GM18498 (cell line): ENCODE measurements around the gene CARMIL3.
A peak's percentile ranks its signal among the peaks of the same experiment; 100 is the strongest.
"Not testable (repeated sequence)": the region's sequence is repeated elsewhere in the genome, so short reads cannot be mapped to it uniquely, and the experiment has no call there.

Experiments
- ATAC-seq: cut with Tn5 transposase; IDR thresholded peaks from one replicate; pipeline ENCODE4 v1.9.1; 2021; ENCODE audit warnings: mild to moderate bottlenecking, moderate library complexity; ENCODE audit not compliant: unreplicated experiment

The CARMIL3 gene

DNA sequence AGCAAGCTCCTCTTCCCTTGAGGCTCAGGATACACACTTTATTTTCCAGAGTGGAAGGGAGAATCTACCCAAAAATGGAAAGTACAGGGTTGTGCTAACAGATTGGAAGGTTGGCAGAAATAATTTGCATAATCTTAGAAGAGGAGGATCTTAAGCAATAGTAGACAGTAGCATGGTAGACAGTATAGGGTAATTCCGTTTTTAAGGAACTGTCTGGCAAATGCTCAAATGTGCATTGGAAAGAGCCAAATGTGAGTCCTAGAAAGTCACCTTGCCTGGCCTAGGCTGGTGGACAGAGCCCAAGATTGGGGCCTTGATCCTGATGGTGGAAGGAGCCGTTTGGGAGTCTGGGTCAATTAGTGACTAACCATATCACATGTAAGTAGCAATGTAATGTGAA, 13.1 kb upstream of the CARMIL3 start:
- no peak for ATAC-seq

GRCh38 chr14:24040692-24041091, 11.1 kb upstream of the CARMIL3 start:
- ATAC-seq: no peak

DNA sequence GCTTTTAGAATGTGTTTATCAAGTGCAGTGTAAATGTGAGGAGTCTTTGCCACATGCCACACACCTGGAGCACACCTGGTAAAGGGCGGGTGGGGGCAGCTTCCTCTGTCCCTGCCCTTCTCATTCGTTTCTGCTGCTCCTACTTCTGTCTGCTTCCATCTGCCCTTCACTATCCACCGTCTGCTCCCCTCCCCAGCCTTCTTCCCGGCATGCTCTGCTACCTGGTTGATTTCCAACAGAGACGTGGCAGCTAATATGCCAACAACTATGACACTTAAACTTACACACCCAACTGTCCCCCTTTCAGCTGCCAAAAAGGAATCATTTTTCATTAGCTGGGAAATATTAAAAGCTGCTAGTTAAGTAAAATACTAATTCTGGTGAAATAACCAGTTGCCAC, 9.1 kb upstream of the CARMIL3 start:
- ATAC-seq: no peak

DNA sequence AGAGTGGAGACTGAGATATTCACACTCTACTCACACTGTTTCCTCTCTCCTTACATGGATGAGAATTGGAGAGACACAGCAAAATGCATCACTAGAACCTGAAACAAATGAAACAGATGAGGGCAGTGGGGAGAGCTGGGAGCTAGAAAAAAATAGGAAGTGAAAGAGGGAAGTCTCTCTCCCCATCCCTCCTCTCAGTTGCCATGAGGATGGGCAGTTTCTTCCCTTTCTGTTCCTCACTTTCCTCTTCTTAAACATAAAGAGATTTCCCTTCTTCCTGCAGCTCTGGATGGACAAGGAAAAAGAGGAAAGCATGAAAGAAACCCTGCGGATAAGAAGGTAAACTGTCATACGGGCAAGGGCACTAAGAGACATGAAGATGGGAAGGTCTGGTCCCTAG, 2.8 kb upstream of the CARMIL3 start:
- not testable (repeated sequence) for ATAC-seq

DNA sequence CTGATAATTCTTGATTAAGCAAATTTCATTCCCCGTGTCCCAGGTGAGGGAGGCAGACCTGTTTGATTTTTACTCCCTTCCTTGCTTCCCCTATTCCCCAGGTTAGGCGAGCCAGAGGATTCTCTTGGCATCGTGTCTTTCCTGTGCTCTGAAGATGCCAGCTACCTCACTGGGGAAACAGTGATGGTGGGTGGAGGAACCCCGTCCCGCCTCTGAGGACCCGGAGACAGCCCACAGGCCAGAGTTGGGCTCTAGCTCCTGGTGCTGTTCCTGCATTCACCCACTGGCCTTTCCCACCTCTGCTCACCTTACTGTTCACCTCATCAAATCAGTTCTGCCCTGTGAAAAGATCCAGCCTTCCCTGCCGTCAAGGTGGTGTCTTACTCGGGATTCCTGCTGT, 1.1 kb upstream of the CARMIL3 start:
- ATAC-seq: not testable (repeated sequence)

DNA sequence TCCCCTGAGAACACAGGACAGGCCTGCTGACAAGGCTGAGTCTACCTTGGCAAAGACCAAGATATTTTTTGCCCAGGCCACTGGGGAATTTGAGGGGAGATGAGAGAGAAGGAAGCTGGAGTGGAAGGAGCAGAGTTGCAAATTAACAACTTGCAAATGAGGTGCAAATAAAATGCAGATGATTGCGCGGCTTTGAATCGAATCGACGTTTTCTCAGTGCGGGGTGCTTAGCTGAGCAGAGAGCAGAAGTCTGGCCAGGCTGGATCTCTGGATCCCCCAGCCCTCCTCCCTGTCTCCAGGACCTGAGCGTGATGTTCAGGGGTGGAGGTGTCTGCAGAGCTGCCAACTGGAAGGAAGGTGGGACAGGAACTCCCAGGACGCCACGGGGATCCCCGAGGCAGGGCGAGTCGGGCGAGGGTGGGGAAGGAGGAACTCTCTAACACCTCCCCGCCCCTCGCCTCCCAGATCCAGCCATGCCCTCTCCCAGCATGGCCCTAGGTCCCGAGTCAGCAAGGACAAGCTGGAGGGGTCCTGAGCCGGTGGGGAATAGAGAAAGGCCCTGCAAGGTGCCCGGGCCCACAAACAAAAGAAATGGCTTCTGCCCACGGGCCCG, 527 bp upstream of the CARMIL3 start:
- peak; percentile 8 for ATAC-seq

DNA sequence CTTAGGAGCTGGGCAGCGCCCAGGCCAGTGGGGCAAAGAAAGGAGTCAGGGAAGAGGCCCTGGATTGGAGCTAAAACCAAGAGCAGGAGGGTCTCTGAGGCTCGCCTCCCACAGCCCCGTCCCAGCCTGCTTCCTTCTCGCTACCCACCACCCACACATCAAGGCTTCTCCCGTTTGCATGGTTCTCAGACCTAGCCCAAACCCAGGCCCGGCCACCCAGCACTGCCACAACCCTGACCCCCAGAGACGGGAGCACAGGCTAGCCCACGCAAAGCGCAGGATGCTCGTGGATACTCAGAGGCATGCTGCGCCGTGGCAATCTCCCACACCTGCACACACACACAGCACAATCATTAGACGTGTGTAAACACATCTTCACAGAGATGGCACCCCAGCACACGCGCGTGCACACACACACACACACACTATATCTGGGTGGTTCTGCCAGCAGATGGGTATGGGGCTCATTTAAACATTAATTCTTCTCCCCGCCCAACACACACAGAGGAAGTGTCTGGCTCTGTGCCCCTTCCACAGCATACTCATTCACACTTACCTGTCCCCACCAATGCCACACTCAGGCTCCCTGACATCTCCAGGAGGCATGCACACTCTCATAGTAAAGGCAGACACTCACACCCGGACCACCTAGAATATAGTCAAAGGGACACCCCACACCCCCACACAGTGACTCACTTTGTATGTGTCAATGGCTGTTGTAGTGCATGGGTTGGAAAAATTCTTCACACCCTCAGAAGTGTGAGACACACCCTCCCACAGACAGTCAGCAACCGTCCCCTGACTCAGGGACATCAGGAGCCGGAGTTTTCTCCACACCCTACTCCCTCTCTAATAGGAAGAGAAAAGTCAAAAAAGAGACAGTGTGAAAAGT, 1.1 kb downstream of the CARMIL3 start:
- ATAC-seq: no peak

DNA sequence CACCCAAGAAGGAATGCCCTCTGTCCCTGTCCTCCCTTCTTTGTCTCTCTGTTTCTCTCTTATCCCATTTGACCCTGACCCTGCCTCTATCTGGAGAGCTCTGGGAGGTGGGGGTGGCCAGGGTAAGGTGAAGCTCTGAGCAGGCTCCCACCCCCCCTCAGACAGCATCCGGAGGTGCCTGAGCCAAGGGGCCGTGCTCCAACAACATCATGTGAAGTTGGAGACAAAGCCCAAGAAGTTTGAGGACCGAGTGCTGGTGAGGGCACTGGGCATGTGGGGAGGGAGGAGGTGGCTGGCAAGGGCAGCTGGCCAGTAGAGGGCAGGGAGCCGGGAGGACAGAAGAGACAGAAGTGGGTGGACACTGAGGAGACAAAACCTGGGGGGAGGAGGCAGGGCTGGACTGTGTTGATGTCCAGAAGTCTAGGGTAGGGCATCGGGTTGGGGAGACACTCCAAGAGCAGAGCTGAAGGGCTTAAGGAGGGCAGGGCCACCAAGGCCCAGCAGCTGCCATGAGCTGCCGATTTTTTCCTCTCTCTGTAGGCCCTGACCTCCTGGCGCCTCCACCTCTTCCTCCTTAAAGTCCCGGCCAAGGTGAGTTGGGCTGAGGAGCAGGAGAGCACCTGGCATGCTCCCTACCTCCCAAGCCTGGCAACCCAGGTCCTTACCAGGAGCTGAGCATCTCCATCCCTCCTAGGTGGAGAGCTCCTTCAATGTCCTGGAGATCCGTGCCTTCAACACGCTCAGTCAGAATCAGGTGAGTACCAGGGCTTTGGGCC, 1.9 kb downstream of the CARMIL3 start:
- ATAC-seq: no peak

DNA sequence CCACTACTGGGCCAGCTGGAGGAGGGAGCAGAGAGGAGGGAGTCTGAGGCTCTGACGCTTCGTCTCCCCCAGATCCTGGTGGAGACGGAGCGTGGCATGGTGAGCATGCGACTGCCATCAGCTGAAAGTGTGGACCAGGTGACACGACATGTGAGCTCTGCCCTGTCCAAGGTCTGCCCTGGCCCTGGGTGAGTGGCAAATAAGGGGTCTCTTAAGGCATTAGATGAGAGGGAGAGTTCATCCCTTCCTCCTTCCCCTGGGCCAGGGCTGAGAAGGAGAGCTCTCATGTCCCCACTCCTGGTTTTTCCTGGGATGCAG, 2.5 kb downstream of the CARMIL3 start:
- ATAC-seq: no peak

DNA sequence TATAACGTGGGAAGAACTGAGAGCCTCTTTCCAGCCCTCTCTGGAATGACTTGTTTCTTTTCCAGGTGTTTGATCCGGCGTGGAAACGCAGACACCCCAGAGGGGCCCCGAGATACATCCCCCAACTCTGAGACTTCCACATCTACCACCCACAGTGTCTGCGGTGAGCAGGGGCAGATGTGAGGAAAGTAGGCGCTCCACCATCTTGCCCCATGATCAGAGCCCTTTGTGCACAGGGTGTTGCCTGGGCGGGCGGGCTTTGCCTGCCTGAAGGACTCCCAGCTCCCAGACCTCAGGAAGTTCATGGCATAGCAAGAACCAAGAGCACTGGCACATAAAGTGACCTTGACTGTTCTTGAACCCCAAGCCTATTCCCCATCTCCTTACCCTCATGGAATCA, 2.8 kb downstream of the CARMIL3 start:
- ATAC-seq: no peak

DNA sequence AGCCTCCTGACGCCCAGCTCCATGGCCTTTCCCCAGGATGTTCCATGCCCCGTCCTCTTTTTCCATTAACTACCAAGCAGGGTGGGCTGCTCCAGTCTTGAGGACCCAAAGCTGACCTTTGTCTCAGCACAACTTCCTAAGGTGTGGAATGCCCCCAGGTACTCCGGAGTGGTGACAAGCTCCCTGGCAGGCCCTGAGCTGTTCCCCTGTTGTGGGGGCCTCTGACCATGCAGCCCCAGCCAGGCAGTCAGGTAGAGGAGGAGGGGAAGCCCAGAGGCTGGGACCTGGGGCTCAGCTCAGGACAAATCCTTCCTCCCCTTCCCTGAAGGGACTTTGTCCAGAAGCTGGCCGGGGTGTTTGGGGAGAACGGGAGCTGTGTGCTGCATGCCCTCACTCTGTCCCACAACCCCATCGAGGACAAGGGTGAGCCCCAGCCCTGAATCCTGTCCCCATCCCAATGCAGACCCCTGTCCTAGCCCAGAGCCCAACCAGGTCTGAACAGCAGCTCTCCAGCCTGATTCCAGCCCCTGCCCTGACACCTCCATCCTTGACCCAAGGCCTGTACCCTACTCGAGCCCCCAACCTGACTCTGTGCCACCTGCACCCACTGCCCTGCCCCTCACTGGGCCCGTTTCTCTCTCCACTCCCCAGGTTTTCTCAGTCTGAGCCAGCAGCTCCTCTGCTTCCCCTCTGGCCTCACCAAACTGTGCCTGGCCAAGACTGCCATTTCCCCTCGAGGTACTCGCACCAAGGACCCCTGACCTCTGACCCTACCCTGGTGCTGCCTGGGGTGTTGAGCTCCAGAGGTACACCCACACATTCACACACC, 4.4 kb downstream of the CARMIL3 start:
- no peak for ATAC-seq

GRCh38 chr14:24056800-24057184, 5.0 kb downstream of the CARMIL3 start:
- no peak for ATAC-seq

- no peak for ATAC-seq
Measured at GRCh38 chr14:24057271-24057670, 5.5 kb downstream of the CARMIL3 start.

GRCh38 chr14:24057867-24058259, 6.1 kb downstream of the CARMIL3 start:
- ATAC-seq: no peak

DNA sequence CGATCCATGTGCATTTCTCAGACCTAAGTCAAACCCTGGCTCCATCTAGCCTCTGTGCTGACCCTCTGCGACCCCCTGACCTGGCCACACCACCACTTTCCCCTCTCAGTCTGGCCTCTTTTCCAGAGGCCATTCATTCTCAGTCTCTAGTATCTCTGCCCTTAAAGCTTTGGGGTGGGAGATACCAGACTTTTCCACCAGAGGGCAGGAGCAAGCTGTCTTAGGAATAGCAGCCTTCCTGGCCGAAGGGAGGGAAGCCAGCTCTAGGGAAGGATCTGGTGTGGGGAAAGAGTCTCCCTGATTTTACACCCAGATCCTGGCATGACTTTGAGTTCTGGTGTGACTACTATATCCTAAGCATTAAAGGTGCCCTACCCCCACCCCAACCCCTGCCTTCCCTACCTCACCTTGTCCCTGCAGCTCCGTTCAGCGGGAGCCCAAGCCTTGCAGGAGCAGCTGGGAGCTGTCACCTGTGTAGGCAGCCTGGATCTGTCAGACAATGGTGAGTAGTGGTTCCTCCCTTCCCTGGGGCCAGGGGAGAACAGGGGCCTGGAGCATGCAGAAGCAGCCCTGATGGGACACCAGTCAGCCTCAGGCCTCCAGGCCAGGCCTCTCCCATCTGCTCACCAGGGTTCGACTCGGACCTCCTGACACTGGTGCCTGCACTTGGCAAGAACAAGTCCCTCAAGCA, 6.6 kb downstream of the CARMIL3 start:
- no peak for ATAC-seq

DNA sequence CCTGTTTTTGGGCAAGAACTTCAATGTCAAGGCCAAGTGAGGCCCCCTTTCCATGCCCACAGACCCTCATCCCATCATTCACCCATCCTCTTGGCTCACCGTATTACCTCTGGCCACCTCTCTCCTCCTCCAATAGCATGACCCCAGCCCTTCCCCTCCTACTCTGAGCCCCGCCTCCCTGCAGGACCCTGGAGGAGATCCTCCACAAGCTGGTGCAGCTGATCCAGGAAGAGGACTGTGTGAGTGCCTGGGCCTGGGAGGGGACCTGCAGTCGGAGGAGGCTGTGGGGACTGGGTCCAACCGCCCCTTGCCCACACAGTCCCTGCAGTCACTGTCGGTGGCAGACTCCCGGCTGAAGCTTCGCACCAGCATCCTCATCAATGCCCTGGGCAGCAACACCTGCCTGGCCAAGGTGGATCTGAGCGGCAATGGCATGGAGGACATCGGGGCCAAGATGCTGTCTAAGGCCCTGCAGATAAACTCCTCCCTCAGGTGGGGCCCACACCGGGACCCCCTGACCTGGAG, 7.2 kb downstream of the CARMIL3 start:
- ATAC-seq: no peak

DNA sequence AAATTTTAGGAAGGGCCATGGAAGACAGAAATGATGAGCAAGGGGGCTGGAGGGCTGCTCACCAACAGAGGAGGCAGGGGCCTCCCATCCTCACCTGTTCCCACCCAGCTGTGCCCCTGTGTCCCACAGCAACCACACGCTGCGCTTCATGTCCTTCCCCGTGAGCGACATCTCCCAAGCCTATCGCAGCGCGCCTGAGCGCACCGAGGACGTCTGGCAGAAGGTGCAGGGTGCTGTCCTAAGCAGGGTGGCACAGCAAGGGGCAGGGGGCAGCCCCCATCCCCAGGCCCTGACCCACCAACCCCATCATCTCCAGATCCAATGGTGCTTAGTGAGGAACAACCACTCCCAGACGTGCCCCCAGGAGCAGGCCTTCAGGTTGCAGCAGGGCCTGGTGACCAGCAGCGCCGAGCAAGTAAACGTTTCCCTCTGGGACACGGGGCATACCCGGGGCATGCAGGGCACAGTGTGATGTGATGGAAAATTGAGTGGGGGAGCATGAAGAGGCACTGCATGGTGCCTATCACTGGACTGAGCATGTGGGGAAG, 8.1 kb downstream of the CARMIL3 start:
- ATAC-seq: no peak

GRCh38 chr14:24060443-24060842, 8.6 kb downstream of the CARMIL3 start:
- no peak for ATAC-seq

GRCh38 chr14:24060984-24061913, 9.4 kb downstream of the CARMIL3 start:
- no peak for ATAC-seq
